A549 (cell line): ENCODE results near the gene KLHDC7B. TPM values are rescaled to one million over a fixed set of nuclear protein-coding genes. Genes with fewer than 3 reads are reported as not detected.

Source experiments
- ATAC-seq, 2 experiments: fragments of 200-7000 bp in 1 of 2; fragments of >200 bp in 1 of 2; cut with Nextera tagmentation in 1 of 2; cut with Tn5 transposase in 1 of 2; 3 replicates each; pipeline versions ENCODE4 v1.8.0 to v1.9.1; 2018 to 2020; ENCODE audit warnings: mild to moderate bottlenecking in 1 of 2, moderate library complexity in 1 of 2
- CTCF ChIA-PET: fragments of 300-600 bp; sonication (Branson Sonifier 250); formaldehyde crosslinking; extraction: SDS; loops from one replicate; lab custom pipeline; 2021; ENCODE audit warnings: antibody characterized with exemption, inconsistent platforms; lab: Yijun Ruan, JAX
- POLR2A ChIA-PET: fragments of 350-600 bp; formaldehyde crosslinking; extraction: SDS; loops from one replicate; lab custom pipeline; 2021; ENCODE audit warnings: antibody characterized with exemption, inconsistent platforms; lab: Yijun Ruan, JAX
- DNase-seq, 2 experiments: peaks; one replicate each; pipeline versions ENCODE4 v3.0.0 to v3.0.0-alpha.2; 2011 to 2016; ENCODE audit warnings: low read depth in 1 of 2, low spot score in 1 of 2
- FAIRE-seq: peaks from 2 replicates; lab custom pipeline; 2011; peaks lifted over from hg19 to GRCh38; lab: Jason Lieb, UNC
- H3K27ac ChIP-seq, 2 experiments: fragments of >200 bp; sonication (Bioruptor Twin); formaldehyde crosslinking; 3 replicates each; pipeline ENCODE4 v1.5.1; 2016 to 2017
- H3K4me1 ChIP-seq: fragments of >200 bp; sonication (Bioruptor Twin); formaldehyde crosslinking; 3 replicates; pipeline ENCODE4 v1.6.1; 2016
- H3K4me2 ChIP-seq: fragments of >200 bp; sonication (Bioruptor Twin); formaldehyde crosslinking; 3 replicates; pipeline ENCODE4 v1.6.1; 2016
- H3K4me3 ChIP-seq: fragments of >200 bp; sonication (Bioruptor Twin); formaldehyde crosslinking; 3 replicates; pipeline ENCODE4 v1.5.1; 2016
- H3K9me3 ChIP-seq: fragments of >200 bp; sonication (Bioruptor Twin); formaldehyde crosslinking; 3 replicates; pipeline ENCODE4 v1.6.1; 2016
- CBX2 ChIP-seq: fragments of 200-600 bp; sonication (generic); IDR thresholded peaks from 2 replicates; pipeline ENCODE4 v1.6.1; 2016; ENCODE audit warnings: low read depth, mild to moderate bottlenecking, borderline replicate concordance
- EP300 ChIP-seq, 2 experiments: fragments of >200 bp; sonication (Bioruptor Twin); formaldehyde crosslinking; IDR thresholded peaks; 2 replicates in 1 of 2; 3 replicates in 1 of 2; pipeline ENCODE4 v1.6.1; 2016 to 2017
- ESRRA ChIP-seq: fragments of 150-350 bp; IDR thresholded peaks from 2 replicates; pipeline ENCODE4 v1.6.1; 2014; ENCODE audit warnings: mild to moderate bottlenecking, low read length, borderline replicate concordance
- KDM1A ChIP-seq: fragments of 200-600 bp; sonication (generic); IDR thresholded peaks from 2 replicates; pipeline ENCODE4 v1.6.1; 2016; ENCODE audit warnings: low read depth, mild to moderate bottlenecking
- MAFK ChIP-seq: fragments of 450-650 bp; IDR thresholded peaks from 2 replicates; pipeline ENCODE4 v1.6.1; 2014; ENCODE audit not compliant: partially characterized antibody
- NFE2L2 ChIP-seq: fragments of 150-350 bp; conservative IDR thresholded peaks from 2 replicates; pipeline ENCODE4 v1.6.1; 2014; ENCODE audit warnings: low read length
- PHF8 ChIP-seq: fragments of 200-600 bp; sonication (generic); IDR thresholded peaks from 2 replicates; pipeline ENCODE4 v1.6.1; 2016; ENCODE audit warnings: low read depth, mild to moderate bottlenecking, antibody characterized with exemption, moderate library complexity, borderline replicate concordance
- RCOR1 ChIP-seq: fragments of 150-350 bp; IDR thresholded peaks from 2 replicates; pipeline ENCODE4 v1.6.1; 2014; ENCODE audit warnings: antibody characterized with exemption, low read length, low read depth
- RFX5 ChIP-seq: fragments of 450-650 bp; IDR thresholded peaks from 2 replicates; pipeline ENCODE4 v1.7.1; 2014; ENCODE audit warnings: antibody characterized with exemption, mild to moderate bottlenecking, moderate library complexity
- RNF2 ChIP-seq: fragments of 200-600 bp; sonication (generic); IDR thresholded peaks from 2 replicates; pipeline ENCODE4 v1.6.1; 2016; ENCODE audit warnings: low read depth, mild to moderate bottlenecking, antibody characterized with exemption, moderate library complexity, borderline replicate concordance
- SREBF2 ChIP-seq: fragments of 450-650 bp; IDR thresholded peaks from 2 replicates; pipeline ENCODE4 v1.6.1; 2014; ENCODE audit warnings: mild to moderate bottlenecking, moderate library complexity
- ZC3H11A ChIP-seq: fragments of 450-650 bp; IDR thresholded peaks from 2 replicates; pipeline ENCODE4 v1.6.1; 2014; ENCODE audit warnings: antibody characterized with exemption, mild to moderate bottlenecking
- ZFP36 ChIP-seq: fragments of 450-650 bp; IDR thresholded peaks from 2 replicates; pipeline ENCODE4 v1.6.1; 2014; ENCODE audit warnings: borderline replicate concordance; ENCODE audit not compliant: partially characterized antibody
- ZNF302 ChIP-seq: fragments of 250-450 bp; sonication (Bioruptor Pico); IDR thresholded peaks from 2 replicates; pipeline ENCODE4 v1.9.0; 2021; ENCODE audit warnings: inconsistent platforms, mild to moderate bottlenecking, moderate library complexity
- ZSCAN20 ChIP-seq: fragments of 250-450 bp; sonication (Bioruptor Pico); IDR thresholded peaks from 2 replicates; pipeline ENCODE4 v1.8.0; 2022; ENCODE audit warnings: mild to moderate bottlenecking, moderate library complexity
- WGBS: methylation state at CpG from one replicate; pipeline ENCODE4 v1.1.6; 2017; ENCODE audit errors: missing lambda C conversion rate; 5-methylcytosine and 5-hydroxymethylcytosine counted together
- polyA plus RNA-seq, 4 experiments: library from polyadenylated mRNA; depleted of rRNA in 3 of 4; stranded (reverse); fragments of >200 nt; fragmentation: RNase III in 1 of 4; extraction: RNeasy Plus Mini Kit Qiagen cat#74134 plus additional on column Dnase treatment in 1 of 4; gene quantifications; 2 replicates in 3 of 4; 3 replicates in 1 of 4; pipeline ENCODE4 v1.2.3, GENCODE V29; 2011 to 2017
- TF ChIP-seq, protein P1 (sequence below): fragments of 250-450 bp; sonication (Bioruptor Pico); IDR thresholded peaks from 2 replicates; pipeline ENCODE4 v1.5.0; 2020; ENCODE audit warnings: low read depth, mild to moderate bottlenecking, moderate library complexity
- TF ChIP-seq, protein P2 (sequence below): fragments of >200 bp; sonication (Bioruptor Twin); formaldehyde crosslinking; IDR thresholded peaks from 3 replicates; pipeline ENCODE4 v1.5.1; 2016
- TF ChIP-seq, protein P3 (sequence below): fragments of >200 bp; sonication (Bioruptor Twin); formaldehyde crosslinking; IDR thresholded peaks from 2 replicates; pipeline ENCODE4 v1.6.1; 2016
- TF ChIP-seq, protein P4 (sequence below): IDR thresholded peaks from 2 replicates; pipeline ENCODE4 v1.6.1; 2012
- TF ChIP-seq, protein P5 (sequence below): fragments of 150-350 bp; IDR thresholded peaks from 2 replicates; pipeline ENCODE4 v1.6.1; 2014; ENCODE audit warnings: low read depth, mild to moderate bottlenecking, low read length

Gene KLHDC7B
- polyA plus RNA-seq, 2 of the 4 experiments (the other 2 are of a cell fraction): 0.09 TPM; not detected in 1

DNA sequence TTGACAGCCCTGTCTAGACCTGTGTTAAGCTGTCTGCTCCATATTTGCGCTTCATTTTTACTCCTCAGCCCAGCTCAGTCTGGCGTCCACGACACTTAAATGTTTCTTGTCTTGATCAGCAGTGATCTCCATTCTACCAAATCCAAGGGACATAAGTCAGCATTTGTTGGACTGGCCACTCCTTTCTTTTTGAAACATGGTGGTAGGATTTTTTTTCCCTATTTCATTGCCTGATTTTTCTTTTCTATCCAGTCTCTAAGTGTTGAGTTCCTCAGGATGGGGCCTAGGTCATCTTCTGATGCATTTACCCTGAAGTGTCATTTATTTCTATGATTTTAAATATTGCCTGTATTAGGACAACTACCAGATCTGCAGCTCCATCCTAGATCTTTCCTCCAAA lies 36.8 kb upstream of the KLHDC7B start:
- Histone ChIP-seq H3K27ac (peak overlapping the region; percentile 87 to 90; a peak in 5 of 6 replicates), H3K4me3 (peak overlapping the region; percentile 79), H3K4me1 (peaks cover 15% of the 10 kb centered on the region), H3K9me3 (no peaks in the 10 kb centered on the region), H3K4me2 (peak overlapping the region; percentile 85)
- ChIA-PET CTCF (interaction anchor here (1.1 to 3.5 kb wide), 3 partner anchors 11 to 54 kb away, joined by 3 to 26 read pairs (median 4); partner anchors contain the start of genes SCO2 and SYCE3), POLR2A (interaction anchor here (1.6 to 2.3 kb wide), 2 partner anchors 16 to 21 kb away, joined by 4 to 36 read pairs; partner anchors contain the start of genes SCO2 and TYMP)
- DNase-seq (no peak), ATAC-seq (peak in 1 of 2 experiments; percentile 2; a peak in 1 of 6 replicates), FAIRE-seq (no peak)
- 0% methylated on average over 3 of the region's 3 CpGs for WGBS
- TF ChIP-seq, protein P1, sequence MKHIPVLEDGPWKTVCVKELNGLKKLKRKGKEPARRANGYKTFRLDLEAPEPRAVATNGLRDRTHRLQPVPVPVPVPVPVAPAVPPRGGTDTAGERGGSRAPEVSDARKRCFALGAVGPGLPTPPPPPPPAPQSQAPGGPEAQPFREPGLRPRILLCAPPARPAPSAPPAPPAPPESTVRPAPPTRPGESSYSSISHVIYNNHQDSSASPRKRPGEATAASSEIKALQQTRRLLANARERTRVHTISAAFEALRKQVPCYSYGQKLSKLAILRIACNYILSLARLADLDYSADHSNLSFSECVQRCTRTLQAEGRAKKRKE (CRISPR knock-in tag): no peak
- TF ChIP-seq ZSCAN20 (CRISPR knock-in tag) (no peak), EP300 (IDR thresholded peaks at IDR 0.05) (no peak), NFE2L2 (no peak), MAFK (no peak), RCOR1 (no peak), ZFP36 (no peak)
- TF ChIP-seq, protein P2, sequence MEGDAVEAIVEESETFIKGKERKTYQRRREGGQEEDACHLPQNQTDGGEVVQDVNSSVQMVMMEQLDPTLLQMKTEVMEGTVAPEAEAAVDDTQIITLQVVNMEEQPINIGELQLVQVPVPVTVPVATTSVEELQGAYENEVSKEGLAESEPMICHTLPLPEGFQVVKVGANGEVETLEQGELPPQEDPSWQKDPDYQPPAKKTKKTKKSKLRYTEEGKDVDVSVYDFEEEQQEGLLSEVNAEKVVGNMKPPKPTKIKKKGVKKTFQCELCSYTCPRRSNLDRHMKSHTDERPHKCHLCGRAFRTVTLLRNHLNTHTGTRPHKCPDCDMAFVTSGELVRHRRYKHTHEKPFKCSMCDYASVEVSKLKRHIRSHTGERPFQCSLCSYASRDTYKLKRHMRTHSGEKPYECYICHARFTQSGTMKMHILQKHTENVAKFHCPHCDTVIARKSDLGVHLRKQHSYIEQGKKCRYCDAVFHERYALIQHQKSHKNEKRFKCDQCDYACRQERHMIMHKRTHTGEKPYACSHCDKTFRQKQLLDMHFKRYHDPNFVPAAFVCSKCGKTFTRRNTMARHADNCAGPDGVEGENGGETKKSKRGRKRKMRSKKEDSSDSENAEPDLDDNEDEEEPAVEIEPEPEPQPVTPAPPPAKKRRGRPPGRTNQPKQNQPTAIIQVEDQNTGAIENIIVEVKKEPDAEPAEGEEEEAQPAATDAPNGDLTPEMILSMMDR: no peak

DNA sequence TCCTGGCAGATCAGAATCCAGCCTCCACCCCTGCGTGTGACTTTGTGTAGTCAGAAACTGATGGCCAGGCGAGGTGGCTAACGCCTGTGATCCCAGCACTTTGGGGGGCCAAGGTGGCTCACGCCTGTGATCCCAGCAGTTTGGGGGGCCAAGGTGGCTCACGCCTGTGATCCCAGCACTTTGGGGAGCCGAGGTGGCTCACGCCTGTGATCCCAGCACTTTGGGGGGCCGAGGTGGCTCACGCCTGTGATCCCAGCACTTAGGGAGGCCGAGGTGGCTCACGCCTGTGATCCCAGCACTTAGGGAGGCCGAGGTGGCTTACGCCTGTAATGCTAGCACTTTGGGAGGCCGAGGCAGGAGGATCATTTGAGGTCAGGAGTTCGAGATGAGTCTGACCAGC lies 32.5 kb upstream of the KLHDC7B start:
- no peak overlapping the region for H3K27ac ChIP-seq
- ATAC-seq (no peak), DNase-seq (no peak), FAIRE-seq (no peak)
- no peaks in the 10 kb centered on the region for H3K9me3 ChIP-seq
- ChIA-PET CTCF (interaction anchor here (2.1 kb wide), 1 partner anchor 12 kb away, joined by 11 read pairs; the partner anchor contains the start of gene SCO2), POLR2A (no interaction called here)
- WGBS: 91% methylated on average over 9 of the region's 15 CpGs
- no peak overlapping the region for H3K4me3 ChIP-seq
- H3K4me1 ChIP-seq: peaks cover 10% of the 10 kb centered on the region
- H3K4me2 ChIP-seq: no peak overlapping the region
- TF ChIP-seq, protein P3, sequence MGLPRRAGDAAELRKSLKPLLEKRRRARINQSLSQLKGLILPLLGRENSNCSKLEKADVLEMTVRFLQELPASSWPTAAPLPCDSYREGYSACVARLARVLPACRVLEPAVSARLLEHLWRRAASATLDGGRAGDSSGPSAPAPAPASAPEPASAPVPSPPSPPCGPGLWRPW: no peak
- TF ChIP-seq EP300 (IDR thresholded peaks at IDR 0.05) (no peak), RNF2 (no peak), RFX5 (no peak), ZNF302 (CRISPR knock-in tag) (no peak), ESRRA (no peak), PHF8 (no peak)
- TF ChIP-seq, protein P4, sequence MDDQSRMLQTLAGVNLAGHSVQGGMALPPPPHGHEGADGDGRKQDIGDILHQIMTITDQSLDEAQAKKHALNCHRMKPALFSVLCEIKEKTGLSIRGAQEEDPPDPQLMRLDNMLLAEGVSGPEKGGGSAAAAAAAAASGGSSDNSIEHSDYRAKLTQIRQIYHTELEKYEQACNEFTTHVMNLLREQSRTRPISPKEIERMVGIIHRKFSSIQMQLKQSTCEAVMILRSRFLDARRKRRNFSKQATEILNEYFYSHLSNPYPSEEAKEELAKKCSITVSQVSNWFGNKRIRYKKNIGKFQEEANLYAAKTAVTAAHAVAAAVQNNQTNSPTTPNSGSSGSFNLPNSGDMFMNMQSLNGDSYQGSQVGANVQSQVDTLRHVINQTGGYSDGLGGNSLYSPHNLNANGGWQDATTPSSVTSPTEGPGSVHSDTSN: no peak

DNA sequence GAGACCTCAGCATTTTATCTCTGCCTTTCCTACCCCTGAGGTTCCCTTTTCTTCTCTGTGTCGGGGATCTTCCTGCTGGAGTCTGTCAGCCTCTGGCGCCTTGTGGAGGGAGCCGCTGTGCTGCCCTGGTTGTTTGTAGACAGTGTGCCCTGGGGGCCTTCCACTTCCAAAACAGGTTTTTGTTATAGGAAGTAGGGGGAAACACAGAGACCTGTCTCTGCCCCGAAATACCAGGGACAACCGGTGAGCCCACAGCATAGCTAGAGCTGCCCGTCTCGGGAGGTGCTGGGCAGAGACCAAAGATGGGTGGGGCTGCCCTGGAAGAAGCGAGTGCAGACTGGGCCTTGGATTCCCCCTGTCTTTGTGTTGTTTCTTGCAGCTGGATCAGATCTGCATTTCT lies 29.6 kb upstream of the KLHDC7B start:
- no peaks in the 10 kb centered on the region for H3K9me3 ChIP-seq
- POLR2A ChIA-PET: no interaction called here
- WGBS: 100% methylated on average over 6 of the region's 8 CpGs
- CTCF ChIA-PET: interaction anchor here (2.2 kb wide), 1 partner anchor 10 kb away, joined by 7 read pairs; the partner anchor contains the start of gene SCO2
- TF ChIP-seq KDM1A: no peak
- no peak for TF ChIP-seq SREBF2
- TF ChIP-seq, protein P5, sequence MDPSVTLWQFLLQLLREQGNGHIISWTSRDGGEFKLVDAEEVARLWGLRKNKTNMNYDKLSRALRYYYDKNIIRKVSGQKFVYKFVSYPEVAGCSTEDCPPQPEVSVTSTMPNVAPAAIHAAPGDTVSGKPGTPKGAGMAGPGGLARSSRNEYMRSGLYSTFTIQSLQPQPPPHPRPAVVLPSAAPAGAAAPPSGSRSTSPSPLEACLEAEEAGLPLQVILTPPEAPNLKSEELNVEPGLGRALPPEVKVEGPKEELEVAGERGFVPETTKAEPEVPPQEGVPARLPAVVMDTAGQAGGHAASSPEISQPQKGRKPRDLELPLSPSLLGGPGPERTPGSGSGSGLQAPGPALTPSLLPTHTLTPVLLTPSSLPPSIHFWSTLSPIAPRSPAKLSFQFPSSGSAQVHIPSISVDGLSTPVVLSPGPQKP: no peak
- no peak for TF ChIP-seq ZC3H11A
- no peak for TF ChIP-seq CBX2
- TF ChIP-seq ZFP36: no peak
- no peak for TF ChIP-seq ESRRA
- H3K4me3 ChIP-seq: no peak overlapping the region
- no peak for ATAC-seq
- H3K4me1 ChIP-seq: no peaks in the 10 kb centered on the region
- no peak for FAIRE-seq
- H3K27ac ChIP-seq: no peak overlapping the region
- no peak overlapping the region for H3K4me2 ChIP-seq
- DNase-seq: no peak
